ENCODE results near the gene DYNAP.

Gene DYNAP

GRCh38 chr18:54590945-54591344 lies at the start of gene DYNAP:
DYNAP (plus strand) TSS chr18:54591245; CDS start chr18:54591283, 38 bp downstream.
- DNase-seq, result no peak

- DNase-seq, result no peak
Observed at GRCh38 chr18:54551590-54551989, 39.5 kb upstream of the DYNAP start.

GRCh38 chr18:54555286-54555685 lies 35.8 kb upstream of the DYNAP start:
- DNase-seq, result no peak

- no peak for DNase-seq
Observed at GRCh38 chr18:54555996-54556395, 35.0 kb upstream of the DYNAP start.

- no peak for DNase-seq
Observed at GRCh38 chr18:54557958-54558357, 33.1 kb upstream of the DYNAP start.

- DNase-seq, result no peak
Observed at GRCh38 chr18:54558609-54559585, 32.1 kb upstream of the DYNAP start.

- DNase-seq, result no peak
Observed at GRCh38 chr18:54561706-54562267, 29.3 kb upstream of the DYNAP start.

GRCh38 chr18:54580202-54580729 lies 10.8 kb upstream of the DYNAP start:
- no peak for DNase-seq

GRCh38 chr18:54584065-54584464 lies 7.0 kb upstream of the DYNAP start:
- no peak for DNase-seq

GRCh38 chr18:54585743-54586142 lies 5.3 kb upstream of the DYNAP start:
- DNase-seq, result no peak

GRCh38 chr18:54604211-54604610 lies 13.2 kb downstream of the DYNAP start:
- DNase-seq, result no peak

- no peak for DNase-seq
Observed at GRCh38 chr18:54606835-54607212, 15.8 kb downstream of the DYNAP start.

GRCh38 chr18:54607213-54608027 lies 16.4 kb downstream of the DYNAP start:
- no peak for DNase-seq

GRCh38 chr18:54608028-54608642 lies 17.1 kb downstream of the DYNAP start:
- DNase-seq, result no peak

GRCh38 chr18:54611816-54612215 lies 20.8 kb downstream of the DYNAP start:
- no peak for DNase-seq

- no peak for DNase-seq
Observed at GRCh38 chr18:54612237-54612636, 21.2 kb downstream of the DYNAP start.

GRCh38 chr18:54613174-54613573 lies 22.1 kb downstream of the DYNAP start:
- no peak for DNase-seq

GRCh38 chr18:54616220-54616848 lies 25.3 kb downstream of the DYNAP start:
- DNase-seq, result no peak

GRCh38 chr18:54622084-54622483 lies 31.0 kb downstream of the DYNAP start:
- no peak for DNase-seq

- no peak for DNase-seq
Observed at GRCh38 chr18:54626779-54627178, 35.7 kb downstream of the DYNAP start.

GRCh38 chr18:54630963-54631362 lies 39.9 kb downstream of the DYNAP start:
- DNase-seq, result no peak

- no peak for DNase-seq
Observed at GRCh38 chr18:54636217-54636616, 45.2 kb downstream of the DYNAP start.

Data from stimulated activated CD4-positive, alpha-beta T cell treated with anti-CD3 and anti-CD28 coated beads, Interleukin-4, amount 100 ng/mL, for 1 hour (primary cell).